ENCODE results near the gene MEMO1. TPM values are rescaled to one million over a fixed set of nuclear protein-coding genes. Genes with fewer than 3 reads are reported as not detected.
"Not testable (repeated sequence)": the region's sequence is repeated elsewhere in the genome, so short reads cannot be mapped to it uniquely, and the experiment has no call there.

Gene MEMO1
- total RNA-seq, 2 experiments from 2014 or later: 62.2 to 62.8 TPM

- H3K27me3 Mint-ChIP-seq: no peaks in the 10 kb centered on the region
- no peaks in the 10 kb centered on the region for H3K9me3 Mint-ChIP-seq
- H3K4me3 Mint-ChIP-seq: no peak overlapping the region
- H3K36me3 Mint-ChIP-seq: peaks cover 13% of the 10 kb centered on the region
- peaks cover 27% of the 10 kb centered on the region for H3K4me1 Mint-ChIP-seq
- no peak overlapping the region for H3K27ac Mint-ChIP-seq
- no peak for DNase-seq
Observed at GRCh38 chr2:31983762-31984467, 26.9 kb downstream of the MEMO1 start.

- H3K27ac Mint-ChIP-seq: no peak overlapping the region
- no peaks in the 10 kb centered on the region for H3K9me3 Mint-ChIP-seq
- H3K4me3 Mint-ChIP-seq: no peak overlapping the region
Observed at GRCh38 chr2:31980674-31981356, 30.0 kb downstream of the MEMO1 start.

GRCh38 chr2:31979956-31980355 is 30.9 kb downstream of the MEMO1 start:
- Mint-ChIP-seq H3K4me1 (peaks cover 21% of the 10 kb centered on the region), H3K36me3 (peaks cover 16% of the 10 kb centered on the region), H3K9me3 (no peaks in the 10 kb centered on the region), H3K4me3 (no peak overlapping the region), H3K27me3 (no peaks in the 10 kb centered on the region), H3K27ac (no peak overlapping the region)
- DNase-seq: no peak

More at GRCh38 chr2:31980674-31981356, 30.0 kb downstream of the MEMO1 start:
- Mint-ChIP-seq H3K4me1 (peaks cover 21% of the 10 kb centered on the region), H3K36me3 (peaks cover 16% of the 10 kb centered on the region), H3K27me3 (no peaks in the 10 kb centered on the region)
- no peak for DNase-seq

- H3K36me3 Mint-ChIP-seq: peaks cover 8% of the 10 kb centered on the region
- peaks cover 27% of the 10 kb centered on the region for H3K4me1 Mint-ChIP-seq
- no peak overlapping the region for H3K4me3 Mint-ChIP-seq
- no peak overlapping the region for H3K27ac Mint-ChIP-seq
- no peaks in the 10 kb centered on the region for H3K9me3 Mint-ChIP-seq
- no peak for DNase-seq
- no peaks in the 10 kb centered on the region for H3K27me3 Mint-ChIP-seq
Observed at GRCh38 chr2:31979018-31979417, 31.8 kb downstream of the MEMO1 start.

GRCh38 chr2:31978436-31978835 is 32.4 kb downstream of the MEMO1 start:
- H3K27ac Mint-ChIP-seq: no peak overlapping the region
- peaks cover 5% of the 10 kb centered on the region for H3K36me3 Mint-ChIP-seq
- H3K4me3 Mint-ChIP-seq: no peak overlapping the region
- H3K27me3 Mint-ChIP-seq: no peaks in the 10 kb centered on the region
- DNase-seq: no peak
- H3K9me3 Mint-ChIP-seq: no peaks in the 10 kb centered on the region
- peaks cover 30% of the 10 kb centered on the region for H3K4me1 Mint-ChIP-seq

GRCh38 chr2:31973665-31974064 is 37.1 kb downstream of the MEMO1 start:
- H3K27me3 Mint-ChIP-seq: no peaks in the 10 kb centered on the region

GRCh38 chr2:31972059-31972458 is 38.7 kb downstream of the MEMO1 start:
- no peak overlapping the region for H3K27ac Mint-ChIP-seq
- H3K27me3 Mint-ChIP-seq: no peaks in the 10 kb centered on the region
- peaks cover 26% of the 10 kb centered on the region for H3K4me1 Mint-ChIP-seq
- H3K9me3 Mint-ChIP-seq: no peaks in the 10 kb centered on the region
- peaks cover 8% of the 10 kb centered on the region for H3K36me3 Mint-ChIP-seq
- H3K4me3 Mint-ChIP-seq: no peak overlapping the region
- DNase-seq: no peak

More at GRCh38 chr2:31973665-31974064, 37.1 kb downstream of the MEMO1 start:
- no peak overlapping the region for H3K27ac Mint-ChIP-seq
- H3K9me3 Mint-ChIP-seq: no peaks in the 10 kb centered on the region
- peaks cover 26% of the 10 kb centered on the region for H3K4me1 Mint-ChIP-seq
- no peak overlapping the region for H3K4me3 Mint-ChIP-seq
- no peak for DNase-seq
- H3K36me3 Mint-ChIP-seq: peaks cover 6% of the 10 kb centered on the region

GRCh38 chr2:31969178-31969577 is 41.6 kb downstream of the MEMO1 start:
- no peak for DNase-seq
- no peaks in the 10 kb centered on the region for H3K27me3 Mint-ChIP-seq
- no peak overlapping the region for H3K4me3 Mint-ChIP-seq
- no peak overlapping the region for H3K27ac Mint-ChIP-seq
- H3K36me3 Mint-ChIP-seq: peaks cover 10% of the 10 kb centered on the region
- peaks cover 28% of the 10 kb centered on the region for H3K4me1 Mint-ChIP-seq
- H3K9me3 Mint-ChIP-seq: no peaks in the 10 kb centered on the region

GRCh38 chr2:31967790-31968189 is 43.0 kb downstream of the MEMO1 start:
- DNase-seq: no peak
- Mint-ChIP-seq H3K9me3 (no peaks in the 10 kb centered on the region), H3K4me3 (no peak overlapping the region), H3K4me1 (peaks cover 26% of the 10 kb centered on the region), H3K27me3 (no peaks in the 10 kb centered on the region), H3K27ac (no peak overlapping the region), H3K36me3 (peaks cover 13% of the 10 kb centered on the region)

- not testable (repeated sequence) for DNase-seq, H3K9me3 Mint-ChIP-seq, H3K27ac Mint-ChIP-seq, H3K27me3 Mint-ChIP-seq, H3K4me3 Mint-ChIP-seq, H3K36me3 Mint-ChIP-seq
- H3K4me1 Mint-ChIP-seq: peaks cover 28% of the 10 kb centered on the region
Observed at GRCh38 chr2:31966402-31966801, 44.4 kb downstream of the MEMO1 start.

GRCh38 chr2:31965094-31965493 is 45.7 kb downstream of the MEMO1 start:
- Mint-ChIP-seq H3K4me1 (peaks cover 30% of the 10 kb centered on the region), H3K27ac (no peak overlapping the region), H3K4me3 (no peak overlapping the region), H3K36me3 (peaks cover 13% of the 10 kb centered on the region), H3K27me3 (no peaks in the 10 kb centered on the region), H3K9me3 (no peaks in the 10 kb centered on the region)
- DNase-seq: no peak

- Mint-ChIP-seq H3K9me3 (no peaks in the 10 kb centered on the region), H3K36me3 (peaks cover 15% of the 10 kb centered on the region), H3K4me1 (peaks cover 47% of the 10 kb centered on the region), H3K27ac (no peak overlapping the region), H3K27me3 (no peaks in the 10 kb centered on the region), H3K4me3 (no peak overlapping the region)
- no peak for DNase-seq
Observed at GRCh38 chr2:31962757-31963361, 47.9 kb downstream of the MEMO1 start.

- H3K27me3 Mint-ChIP-seq: no peaks in the 10 kb centered on the region
- H3K36me3 Mint-ChIP-seq: peaks cover 21% of the 10 kb centered on the region
- no peak for DNase-seq
- H3K4me1 Mint-ChIP-seq: peaks cover 51% of the 10 kb centered on the region
- peak overlapping the region; percentile 21 for H3K27ac Mint-ChIP-seq
- H3K4me3 Mint-ChIP-seq: no peak overlapping the region
- no peaks in the 10 kb centered on the region for H3K9me3 Mint-ChIP-seq
Observed at GRCh38 chr2:31958140-31958717, 52.6 kb downstream of the MEMO1 start.

- peaks cover 17% of the 10 kb centered on the region for H3K36me3 Mint-ChIP-seq
- no peaks in the 10 kb centered on the region for H3K27me3 Mint-ChIP-seq
- DNase-seq: no peak
- H3K4me3 Mint-ChIP-seq: no peak overlapping the region
- peaks cover 45% of the 10 kb centered on the region for H3K4me1 Mint-ChIP-seq
- no peak overlapping the region for H3K27ac Mint-ChIP-seq
- no peaks in the 10 kb centered on the region for H3K9me3 Mint-ChIP-seq
Observed at GRCh38 chr2:31957354-31958139, 53.3 kb downstream of the MEMO1 start.

GRCh38 chr2:31956934-31957333 is 53.9 kb downstream of the MEMO1 start:
- peaks cover 41% of the 10 kb centered on the region for H3K4me1 Mint-ChIP-seq
- not testable (repeated sequence) for H3K27ac Mint-ChIP-seq, H3K4me3 Mint-ChIP-seq, DNase-seq, H3K27me3 Mint-ChIP-seq, H3K9me3 Mint-ChIP-seq
- H3K36me3 Mint-ChIP-seq: peaks cover 17% of the 10 kb centered on the region

All from activated naive CD8-positive, alpha-beta T cell treated with anti-CD3 and anti-CD28 coated beads for 36 hours (primary cell).